GM15510 (cell line): ENCODE results near the gene PARP16.

ENCODE experiments used
- POLR2A ChIP-seq: IDR thresholded peaks from 3 replicates; pipeline ENCODE4 v1.6.1; 2011; ENCODE audit warnings: borderline replicate concordance; ENCODE audit not compliant: insufficient read length; ENCODE audit errors: extremely low read depth

PARP16 gene

DNA sequence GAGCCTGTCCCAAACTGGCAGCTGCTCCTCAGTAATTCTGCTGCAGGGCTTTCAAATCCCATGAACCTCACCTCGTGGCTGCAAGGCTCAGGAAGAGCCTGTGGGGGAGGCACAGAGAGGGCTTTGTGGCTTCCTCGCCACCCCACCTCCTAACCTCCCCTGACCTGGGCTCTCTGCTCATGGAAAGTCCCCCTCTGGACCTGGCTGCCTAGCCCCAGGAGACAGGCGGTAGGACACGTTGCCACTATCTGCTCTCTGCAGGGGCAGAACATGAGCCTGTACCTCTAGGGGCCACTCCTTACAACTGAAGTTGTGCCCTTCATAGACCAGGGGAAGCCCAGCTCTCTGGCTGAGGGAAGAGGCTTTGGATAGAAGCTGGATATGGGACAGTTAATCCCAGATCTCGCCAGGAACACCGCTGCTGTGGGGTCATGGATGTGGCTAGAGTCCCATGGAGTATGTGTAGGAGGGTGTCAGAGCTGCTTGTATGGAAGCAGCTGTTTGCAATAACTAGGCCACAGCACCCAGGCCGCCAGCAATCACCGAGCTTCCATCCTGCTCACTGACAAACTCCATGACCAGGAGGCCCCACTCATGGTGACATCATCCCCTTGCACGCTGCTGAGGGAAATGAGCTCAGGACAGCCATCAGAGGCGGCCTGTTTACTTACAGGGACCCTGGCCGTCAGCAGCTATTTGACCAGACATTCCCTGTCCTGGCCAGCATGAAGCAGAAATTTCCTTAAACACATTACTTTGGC lies 41.4 kb downstream of the PARP16 start:
- TF ChIP-seq POLR2A: no peak

DNA sequence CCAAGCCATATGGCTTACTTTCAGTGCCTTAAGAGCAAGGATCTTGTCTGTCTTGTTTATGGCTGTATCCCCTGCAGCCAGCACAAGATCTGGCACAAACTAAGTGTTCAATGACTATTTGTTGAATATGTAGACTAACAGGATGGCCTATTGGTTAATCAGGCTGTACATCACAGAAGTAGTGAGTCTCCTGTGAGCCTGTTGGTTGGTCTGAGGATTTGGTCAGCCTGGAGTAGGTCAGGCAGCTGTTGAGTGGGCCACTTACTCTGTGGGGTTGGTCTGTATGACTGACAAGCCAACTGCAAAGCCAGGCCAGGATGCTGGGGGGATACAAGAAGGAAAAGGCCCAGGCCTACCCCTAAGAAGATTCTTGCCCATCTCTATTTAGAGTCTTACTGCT lies 42.0 kb downstream of the PARP16 start:
- TF ChIP-seq POLR2A: no peak

DNA sequence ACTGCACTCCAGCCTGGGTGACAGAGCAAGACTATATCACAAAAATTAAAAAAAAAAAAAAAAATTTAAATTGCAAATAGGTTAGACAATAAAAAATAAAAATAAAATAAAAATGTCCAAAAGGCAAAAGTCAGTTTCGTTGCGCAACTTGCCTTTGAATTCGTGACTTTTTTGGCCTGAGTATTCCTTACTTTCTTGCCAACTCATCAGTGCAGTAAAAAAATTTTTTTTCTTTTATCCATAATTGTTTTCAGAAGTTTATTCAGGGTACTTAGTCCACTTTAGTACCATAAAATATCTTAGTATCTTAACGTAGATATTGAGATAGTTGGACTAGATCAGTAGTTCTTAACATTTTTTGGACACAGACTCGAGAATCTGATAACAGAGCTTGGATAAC lies 53.0 kb downstream of the PARP16 start:
- no peak for TF ChIP-seq POLR2A

DNA sequence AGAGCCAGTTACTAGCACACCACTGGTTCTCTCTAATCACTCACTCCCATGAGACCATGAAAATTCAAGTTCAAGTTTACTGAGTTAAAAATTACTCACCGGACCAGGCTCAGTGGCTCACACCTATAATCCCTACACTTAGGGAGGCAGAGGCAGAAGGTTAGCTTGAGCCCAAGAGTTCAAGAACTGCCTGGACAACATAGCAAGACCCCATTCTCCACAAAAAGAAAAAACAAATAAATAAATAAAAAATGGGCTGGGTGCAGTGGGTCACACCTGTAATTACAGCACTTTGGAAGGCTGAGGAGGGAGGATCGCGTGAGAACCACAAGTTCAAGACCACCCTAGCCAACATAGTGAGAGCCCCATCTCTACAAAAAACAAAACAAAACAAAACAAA lies 54.2 kb downstream of the PARP16 start:
- no peak for TF ChIP-seq POLR2A

DNA sequence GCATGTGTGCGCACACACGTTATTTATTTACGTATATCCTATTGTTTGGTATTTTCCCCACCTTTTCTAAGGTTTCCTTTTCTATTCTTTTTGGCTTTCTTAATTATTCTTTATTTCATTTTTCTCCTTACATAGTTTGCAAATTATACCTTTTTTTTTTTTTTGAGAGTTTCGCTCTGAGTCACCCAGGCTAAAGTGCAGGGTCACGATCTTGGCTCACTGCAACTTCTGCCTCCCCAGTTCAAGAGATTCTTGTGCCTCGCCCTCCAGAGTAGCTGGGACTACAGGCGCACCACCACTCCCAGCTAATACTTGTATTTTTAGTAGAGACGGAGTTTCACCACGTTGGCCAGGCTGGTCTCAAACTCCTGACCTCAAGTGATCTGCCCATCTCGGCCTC lies 55.4 kb downstream of the PARP16 start:
- no peak for TF ChIP-seq POLR2A

DNA sequence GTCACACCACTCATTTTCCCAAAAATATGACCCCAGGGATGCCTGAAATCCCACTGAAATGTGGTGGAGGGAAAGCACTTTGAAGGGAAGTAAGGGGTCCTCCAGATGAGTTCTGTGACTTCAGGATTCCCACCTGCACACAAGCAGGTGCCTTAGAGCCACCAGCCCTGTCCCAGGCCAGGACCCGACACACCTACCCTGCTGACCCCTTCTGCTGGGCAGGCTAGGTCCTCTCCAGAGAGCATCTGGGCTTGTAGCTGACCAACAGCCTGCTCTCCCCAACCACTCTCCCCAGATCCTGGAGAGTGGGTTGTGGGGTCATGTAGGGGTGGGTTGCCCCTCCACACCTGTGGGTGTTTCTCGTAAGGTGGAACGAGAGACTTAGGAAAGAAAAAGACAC lies 60.5 kb downstream of the PARP16 start:
- TF ChIP-seq POLR2A: no peak

DNA sequence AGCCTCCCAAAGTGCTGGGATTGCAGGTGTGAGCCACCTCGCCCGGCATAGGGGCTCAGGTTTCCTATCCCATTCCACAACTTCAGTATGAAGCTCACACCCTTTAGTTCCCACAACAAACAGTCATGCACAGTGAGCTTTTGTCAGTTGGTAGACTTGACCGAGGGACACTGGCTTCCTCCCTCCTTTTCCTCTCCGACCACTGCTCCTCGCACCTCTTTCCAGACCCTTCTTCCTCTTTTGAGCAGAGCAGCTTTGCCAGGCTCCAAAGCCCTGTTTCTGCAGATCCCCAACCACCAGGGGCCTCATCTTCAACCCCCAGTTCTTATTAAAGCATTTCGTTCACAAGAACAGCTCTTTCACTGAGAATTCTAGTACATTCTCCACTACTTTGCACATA lies 62.7 kb downstream of the PARP16 start:
- TF ChIP-seq POLR2A: no peak

DNA sequence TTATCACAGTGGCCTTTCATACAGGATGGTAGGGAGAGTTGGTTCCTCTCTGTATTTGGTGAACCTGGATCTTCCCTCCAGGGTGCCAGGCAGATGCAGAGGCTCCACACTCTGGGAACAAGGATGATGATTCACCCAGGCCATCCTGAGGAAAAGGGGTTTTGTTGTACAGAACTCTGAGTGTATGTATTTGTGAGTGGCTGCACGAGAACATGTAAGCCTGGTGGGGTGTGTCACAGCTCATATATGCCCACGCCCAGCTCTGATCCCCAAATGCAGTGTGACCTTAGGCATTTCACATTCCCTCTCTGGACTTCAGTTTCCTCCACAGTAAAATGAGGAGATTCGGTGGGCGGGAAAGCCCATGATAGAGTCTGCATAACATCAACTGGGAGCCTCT lies 63.8 kb downstream of the PARP16 start:
- TF ChIP-seq POLR2A: no peak

DNA sequence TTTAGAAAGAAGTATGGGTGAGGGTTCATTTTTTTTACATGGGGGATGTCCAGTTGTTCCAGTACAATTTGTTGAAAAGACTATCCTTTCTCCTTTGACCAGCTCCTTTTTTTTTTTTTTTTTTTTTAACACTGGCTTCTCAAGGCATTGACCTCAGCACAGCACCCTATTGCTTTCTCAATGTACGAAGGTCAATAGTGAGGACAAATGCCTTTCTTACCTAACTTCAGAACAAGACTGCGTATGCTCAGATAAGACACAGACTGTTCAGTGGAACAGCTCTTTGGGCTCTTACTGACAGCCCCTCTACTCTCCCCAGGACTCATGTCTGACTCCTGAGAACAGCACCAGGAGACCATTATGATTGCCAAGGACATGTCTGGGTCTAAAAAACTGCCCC lies 65.0 kb downstream of the PARP16 start:
- no peak for TF ChIP-seq POLR2A

DNA sequence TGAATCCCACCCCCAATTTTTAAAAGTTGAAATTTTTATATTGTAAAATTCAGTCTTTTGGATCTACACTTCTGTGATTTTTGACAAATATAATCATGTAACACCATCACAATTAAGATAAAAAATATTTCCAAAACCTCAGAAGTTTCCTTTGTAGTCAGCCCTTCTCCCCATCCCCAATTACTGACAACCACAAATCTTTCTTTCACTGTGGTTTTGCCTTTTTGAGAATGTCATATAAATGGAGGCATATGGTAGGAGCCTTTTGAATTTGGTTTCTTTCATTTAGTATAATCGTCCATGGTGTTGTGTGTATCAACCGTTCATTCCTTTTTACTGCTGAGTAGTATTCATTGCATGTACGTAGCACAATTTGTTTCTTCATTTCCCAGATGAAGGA lies 67.5 kb downstream of the PARP16 start:
- TF ChIP-seq POLR2A: no peak

DNA sequence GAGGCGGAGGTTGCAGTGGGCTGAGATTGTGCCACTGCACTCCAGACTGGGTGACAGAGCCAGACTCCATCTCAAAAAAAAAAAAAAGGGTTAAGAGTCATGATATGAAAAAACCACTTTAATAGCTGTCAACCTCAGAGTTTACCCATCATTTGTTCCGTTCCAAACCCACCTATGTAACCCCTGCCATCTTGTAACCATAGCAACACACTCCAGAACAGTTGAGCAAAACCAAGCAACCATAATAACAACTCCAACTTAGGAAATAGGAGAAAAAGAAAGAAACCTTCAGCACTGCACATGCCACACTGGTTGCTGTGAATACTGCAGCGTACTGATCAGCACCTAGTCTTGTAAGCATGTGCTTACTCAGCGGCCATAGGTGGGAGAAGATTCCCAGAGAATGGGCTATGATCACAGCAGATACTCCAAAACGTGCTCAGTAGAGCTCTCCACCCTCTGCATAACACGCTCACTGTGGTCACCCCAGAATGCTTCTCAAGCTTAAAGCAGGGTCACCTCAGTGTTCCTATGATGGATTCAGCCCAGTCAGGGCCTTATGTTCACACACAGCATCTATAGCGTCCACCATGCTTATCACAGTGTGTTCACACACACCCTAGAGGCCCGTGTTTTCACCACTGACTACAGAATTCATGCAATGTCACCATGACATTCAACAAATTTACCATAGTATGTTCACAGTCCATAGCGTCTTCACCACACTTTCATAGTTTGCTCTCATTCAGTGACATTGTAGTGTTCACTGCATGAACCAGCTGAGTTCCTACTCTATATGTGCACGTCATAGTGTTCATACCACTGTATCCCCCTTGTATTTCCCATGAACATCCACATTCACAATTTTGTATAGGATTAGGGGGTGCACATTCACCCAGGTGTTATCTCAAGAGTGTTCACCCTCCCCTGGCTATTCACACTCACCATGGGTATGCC lies 68.9 kb downstream of the PARP16 start:
- TF ChIP-seq POLR2A: no peak

DNA sequence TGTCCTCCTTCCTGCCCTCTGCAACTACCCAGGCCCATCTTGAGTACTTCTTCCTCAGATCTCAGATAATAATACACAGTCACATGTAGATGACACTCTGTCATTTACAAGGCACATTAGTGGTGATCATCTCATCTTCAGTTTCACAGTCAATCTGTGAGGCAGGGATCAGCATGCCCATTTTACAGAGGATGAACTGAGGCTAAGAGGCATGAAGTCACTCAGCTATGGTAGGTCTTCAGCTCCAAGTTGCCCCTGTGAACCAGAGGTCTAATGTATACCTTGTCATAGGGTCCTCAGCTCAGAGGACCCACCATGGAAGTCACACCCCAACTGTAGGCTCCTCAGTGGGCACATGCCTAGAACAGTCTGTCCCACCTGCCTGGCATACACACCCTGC lies 71.2 kb downstream of the PARP16 start:
- TF ChIP-seq POLR2A: no peak

DNA sequence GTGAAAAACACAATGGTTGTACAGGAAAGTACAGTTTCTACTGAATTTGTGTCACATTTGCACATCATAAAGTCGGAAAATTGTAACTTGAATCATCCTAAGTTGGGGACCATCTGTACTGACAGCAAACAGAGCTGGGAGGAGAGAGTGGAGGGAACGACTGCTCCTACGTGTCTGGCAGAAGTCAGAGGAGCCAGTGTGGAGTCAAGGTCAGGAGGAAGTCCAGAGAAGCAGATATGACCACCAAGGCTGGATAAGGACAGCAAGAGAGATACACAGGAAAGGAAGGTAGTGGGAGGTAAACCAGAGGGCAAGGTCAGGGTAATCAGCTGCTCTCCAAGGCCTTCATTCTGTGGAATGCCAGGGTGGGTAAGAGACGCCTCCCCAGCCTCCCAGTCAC lies 72.7 kb downstream of the PARP16 start:
- TF ChIP-seq POLR2A: no peak

DNA sequence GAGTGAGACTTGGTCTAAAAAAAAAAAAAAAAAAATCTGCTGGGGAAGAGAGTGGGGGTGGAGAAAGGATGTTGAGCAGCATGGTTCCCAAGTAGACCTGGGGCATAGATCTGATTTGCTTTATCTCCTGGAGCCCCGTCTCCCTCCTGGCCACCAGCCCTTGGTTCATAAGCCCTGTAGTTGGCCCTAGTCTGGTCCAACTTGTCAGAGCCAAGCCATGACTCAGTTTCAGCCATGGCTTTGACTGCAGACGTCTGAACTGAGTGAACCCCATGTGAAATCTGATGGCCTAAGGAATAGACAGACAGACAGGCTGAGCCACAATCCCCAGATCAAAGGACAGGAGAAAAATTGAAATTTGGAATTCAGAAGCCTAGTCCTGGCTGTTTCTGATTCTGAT lies 73.4 kb downstream of the PARP16 start:
- no peak for TF ChIP-seq POLR2A

DNA sequence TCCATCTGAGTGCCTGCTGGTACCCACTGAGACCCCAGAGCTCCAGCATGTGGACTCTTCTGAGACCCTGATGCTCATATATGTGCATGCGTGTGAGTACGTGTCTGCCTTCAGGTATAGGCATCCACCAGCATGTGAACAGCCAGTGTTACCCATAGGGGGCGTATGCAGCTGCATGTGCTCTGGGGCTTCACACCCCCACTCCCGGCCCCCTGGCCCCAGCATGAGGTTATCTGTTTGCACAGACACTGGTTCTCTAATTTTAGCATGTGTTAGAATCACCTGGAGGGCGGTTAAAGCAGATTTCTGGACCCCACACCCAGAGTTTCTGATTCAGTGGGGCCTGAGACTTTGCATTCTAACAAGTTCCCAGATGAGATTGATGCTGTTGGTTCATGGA lies 74.6 kb downstream of the PARP16 start:
- no peak for TF ChIP-seq POLR2A
